Esophagus squamous epithelium (tissue), 4 donors: ENCODE measurements around the gene KRTAP5-6.

Source experiments
- CTCF ChIP-seq, 6 experiments: fragments of 450-650 bp in 4 of 6; fragments of 200-600 bp in 2 of 6; sonication (generic) in 2 of 6; IDR thresholded peaks; one replicate each; pipeline ENCODE4 v1.5.1; 2016 to 2019; ENCODE audit warnings: antibody characterized with exemption in 6 of 6, mild to moderate bottlenecking in 4 of 6, moderate library complexity in 4 of 6
- POLR2A ChIP-seq, 4 donors: fragments of 450-650 bp; IDR thresholded peaks; one replicate each; pipeline ENCODE4 v1.6.1; 2017; ENCODE audit warnings: antibody characterized with exemption in 4 of 4, mild to moderate bottlenecking in 4 of 4, moderate library complexity in 3 of 4

GRCh38 chr11:1714908-1715885 lies 18.2 kb downstream of the KRTAP5-6 start:
- TF ChIP-seq CTCF (IDR thresholded peaks at IDR 0.05) (no peak), POLR2A (IDR thresholded peaks at IDR 0.05) (no peak)
